HEK293 (cell line): ENCODE results near the gene SERINC3.

Experiments used
- CTCF ChIA-PET: fragments of 350-600 bp; formaldehyde crosslinking; extraction: SDS; loops from one replicate; lab custom pipeline; 2021; ENCODE audit warnings: antibody characterized with exemption; lab: Yijun Ruan, JAX
- POLR2A ChIA-PET: fragments of 300-600 bp; formaldehyde crosslinking; extraction: SDS; loops from one replicate; lab custom pipeline; 2020; ENCODE audit warnings: antibody characterized with exemption, inconsistent platforms; lab: Yijun Ruan, JAX
- H3K27ac ChIP-seq: fragments of 200-500 bp; sonication (Bioruptor generic); 2 replicates; pipeline ENCODE4 v1.5.1; 2014; ENCODE audit warnings: low read depth, low read length, control low read depth, inconsistent platforms; ENCODE audit errors: extremely low read depth
- H3K36me3 ChIP-seq, 2 experiments: fragments of 200-500 bp in 1 of 2; sonication (Bioruptor generic) in 1 of 2; 1 replicate in 1 of 2; 2 replicates in 1 of 2; pipeline ENCODE4 v1.5.1; 2014 to 2017; ENCODE audit warnings: inconsistent platforms in 2 of 2, low read length in 2 of 2; ENCODE audit not compliant: control insufficient read depth in 2 of 2, insufficient read depth in 1 of 2
- H3K4me1 ChIP-seq: fragments of 200-500 bp; sonication (Bioruptor generic); 2 replicates; pipeline ENCODE4 v1.5.1; 2014; ENCODE audit warnings: mild to moderate bottlenecking, low read length, inconsistent platforms; ENCODE audit not compliant: control insufficient read depth, insufficient read depth
- H3K4me3 ChIP-seq: 2 replicates; pipeline ENCODE4 v1.5.1; 2011; ENCODE audit warnings: low read depth, mild to moderate bottlenecking, control low read depth, low read length, moderate library complexity
- H3K9me3 ChIP-seq: fragments of 200-500 bp; sonication (Bioruptor generic); 2 replicates; pipeline ENCODE4 v1.5.1; 2014; ENCODE audit warnings: low read depth, low read length, inconsistent platforms; ENCODE audit not compliant: control insufficient read depth, insufficient read depth
- BCL6B ChIP-seq: fragments of 450-650 bp; formaldehyde crosslinking; IDR thresholded peaks from 2 replicates; pipeline ENCODE4 v1.5.1; 2017; ENCODE audit warnings: missing biosample characterization, missing genetic modification characterization
- EGR2 ChIP-seq: fragments of 450-650 bp; formaldehyde crosslinking; IDR thresholded peaks from 2 replicates; pipeline ENCODE4 v1.5.1; 2016; ENCODE audit warnings: low read depth, missing biosample characterization, missing genetic modification characterization
- OSR2 ChIP-seq: fragments of 450-650 bp; formaldehyde crosslinking; IDR thresholded peaks from 2 replicates; pipeline ENCODE4 v1.5.1; 2016; ENCODE audit warnings: missing biosample characterization, missing genetic modification characterization
- PRDM6 ChIP-seq: fragments of 450-650 bp; formaldehyde crosslinking; IDR thresholded peaks from 2 replicates; pipeline ENCODE4 v1.5.1; 2017; ENCODE audit warnings: missing biosample characterization, missing genetic modification characterization
- SP7 ChIP-seq: fragments of 450-650 bp; formaldehyde crosslinking; IDR thresholded peaks from 2 replicates; pipeline ENCODE4 v1.5.1; 2016; ENCODE audit warnings: missing biosample characterization, missing genetic modification characterization
- ZEB2 ChIP-seq: fragments of 450-650 bp; formaldehyde crosslinking; IDR thresholded peaks from 2 replicates; pipeline ENCODE4 v1.5.1; 2016; ENCODE audit warnings: missing biosample characterization, missing genetic modification characterization
- ZNF155 ChIP-seq: fragments of 450-650 bp; formaldehyde crosslinking; IDR thresholded peaks from 2 replicates; pipeline ENCODE4 v1.5.1; 2016; ENCODE audit warnings: missing biosample characterization, missing genetic modification characterization
- ZNF18 ChIP-seq: fragments of 450-650 bp; formaldehyde crosslinking; IDR thresholded peaks from 2 replicates; pipeline ENCODE4 v1.5.1; 2016; ENCODE audit warnings: missing biosample characterization, missing genetic modification characterization
- ZNF324 ChIP-seq: fragments of 450-650 bp; formaldehyde crosslinking; IDR thresholded peaks from 2 replicates; pipeline ENCODE4 v1.5.1; 2016; ENCODE audit warnings: missing biosample characterization, missing genetic modification characterization
- ZNF510 ChIP-seq: fragments of 450-650 bp; formaldehyde crosslinking; IDR thresholded peaks from 2 replicates; pipeline ENCODE4 v1.5.1; 2018; ENCODE audit warnings: mild to moderate bottlenecking, missing genetic modification characterization, missing biosample characterization; ENCODE audit not compliant: insufficient replicate concordance
- ZNF514 ChIP-seq: fragments of 450-650 bp; formaldehyde crosslinking; IDR thresholded peaks from 2 replicates; pipeline ENCODE4 v1.5.1; 2016; ENCODE audit warnings: missing biosample characterization, missing genetic modification characterization
- ZNF530 ChIP-seq: fragments of 450-650 bp; formaldehyde crosslinking; IDR thresholded peaks from 2 replicates; pipeline ENCODE4 v1.5.1; 2016; ENCODE audit warnings: low read depth, missing biosample characterization, missing genetic modification characterization
- ZNF548 ChIP-seq: fragments of 450-650 bp; formaldehyde crosslinking; IDR thresholded peaks from 2 replicates; pipeline ENCODE4 v1.5.1; 2016; ENCODE audit warnings: missing biosample characterization, missing genetic modification characterization
- ZNF639 ChIP-seq: fragments of 450-650 bp; formaldehyde crosslinking; IDR thresholded peaks from 2 replicates; pipeline ENCODE4 v1.5.1; 2016; ENCODE audit warnings: missing biosample characterization, missing genetic modification characterization
- ZNF792 ChIP-seq: fragments of 450-650 bp; formaldehyde crosslinking; IDR thresholded peaks from 2 replicates; pipeline ENCODE4 v1.5.1; 2016; ENCODE audit warnings: missing biosample characterization, missing genetic modification characterization
- ZSCAN23 ChIP-seq: fragments of 450-650 bp; formaldehyde crosslinking; IDR thresholded peaks from 2 replicates; pipeline ENCODE4 v1.5.1; 2016; ENCODE audit warnings: missing biosample characterization, missing genetic modification characterization
- ZSCAN5A ChIP-seq: fragments of 450-650 bp; formaldehyde crosslinking; IDR thresholded peaks from 2 replicates; pipeline ENCODE4 v1.5.1; 2016; ENCODE audit warnings: missing biosample characterization, missing genetic modification characterization

SERINC3 gene

GRCh38 chr20:44518248-44518647 lies 3.6 kb downstream of the SERINC3 start (continued):
- no peak for TF ChIP-seq ZSCAN5A (tag by site-specific recombination)

- H3K27ac ChIP-seq: no peak overlapping the region
- CTCF ChIA-PET: interaction anchor here (0.6 kb wide), 1 partner anchor 966 kb away, joined by 3 read pairs; no protein-coding TSS in a partner anchor
Measured at GRCh38 chr20:44517454-44517853, 4.4 kb downstream of the SERINC3 start.

GRCh38 chr20:44516491-44516890 lies 5.4 kb downstream of the SERINC3 start:
- ChIA-PET POLR2A (no interaction called here), CTCF (no interaction called here)

More at GRCh38 chr20:44517454-44517853, 4.4 kb downstream of the SERINC3 start:
- POLR2A ChIA-PET: no interaction called here
- no peaks in the 10 kb centered on the region for H3K9me3 ChIP-seq
- H3K36me3 ChIP-seq: peaks cover 2 to 12% of the 10 kb centered on the region in 2 experiments; a peak in 2 of 3 replicates
- no peak overlapping the region for H3K4me3 ChIP-seq
- TF ChIP-seq ZNF324 (no peak), ZNF548 (tag by site-specific recombination) (peak; percentile 76), ZNF510 (tag by site-specific recombination) (no peak), ZNF530 (tag by site-specific recombination) (no peak), OSR2 (no peak), ZNF514 (tag by site-specific recombination) (no peak)
- H3K4me1 ChIP-seq: peaks cover 14% of the 10 kb centered on the region

GRCh38 chr20:44513871-44514270 lies 8.0 kb downstream of the SERINC3 start:
- Histone ChIP-seq H3K36me3 (peaks cover 22 to 44% of the 10 kb centered on the region in 2 experiments), H3K4me1 (no peaks in the 10 kb centered on the region; the same call in 1 of the 2 replicates), H3K9me3 (no peaks in the 10 kb centered on the region), H3K27ac (no peak overlapping the region), H3K4me3 (no peak overlapping the region)
- POLR2A ChIA-PET: no interaction called here
- TF ChIP-seq ZNF548 (tag by site-specific recombination) (no peak), PRDM6 (tag by site-specific recombination) (no peak), ZNF639 (tag by site-specific recombination) (no peak), ZSCAN23 (tag by site-specific recombination) (no peak), ZEB2 (tag by site-specific recombination) (no peak), ZNF792 (tag by site-specific recombination) (no peak)
- CTCF ChIA-PET: interaction anchor here (0.9 kb wide), 1 partner anchor 9 kb away, joined by 4 read pairs; no protein-coding TSS in a partner anchor

More at GRCh38 chr20:44516491-44516890, 5.4 kb downstream of the SERINC3 start:
- TF ChIP-seq SP7 (tag by site-specific recombination) (peak; percentile 27; the same call in 1 of the 2 replicates), BCL6B (tag by site-specific recombination) (no peak), ZNF18 (no peak), EGR2 (tag by site-specific recombination) (no peak), ZNF155 (tag by site-specific recombination) (no peak)
- peaks cover 14% of the 10 kb centered on the region for H3K4me1 ChIP-seq
- peaks cover 7 to 21% of the 10 kb centered on the region in 2 experiments; a peak in 2 of 3 replicates for H3K36me3 ChIP-seq
- no peak overlapping the region for H3K4me3 ChIP-seq
- H3K9me3 ChIP-seq: no peaks in the 10 kb centered on the region
- no peak overlapping the region for H3K27ac ChIP-seq
